HepG2 (cell line): ENCODE data around the gene SCARF1. TPM values are rescaled to one million over a fixed set of nuclear protein-coding genes. Genes with fewer than 3 reads are reported as not detected.

Experiments
- ARID4A ChIP-seq: sonication (generic); formaldehyde crosslinking; IDR thresholded peaks from 2 replicates; pipeline ENCODE4 v1.5.0; 2020; ENCODE audit warnings: mild to moderate bottlenecking, missing genetic modification reagents, borderline replicate concordance
- ETS1 ChIP-seq: sonication (generic); formaldehyde crosslinking; IDR thresholded peaks from 2 replicates; pipeline ENCODE4 v1.4.0; 2020; ENCODE audit warnings: missing genetic modification reagents
- FOXA3 ChIP-seq: IDR thresholded peaks from 2 replicates; pipeline ENCODE4 v1.6.1; 2016; ENCODE audit warnings: missing genetic modification reagents, missing compliant biosample characterization
- MED13 ChIP-seq: sonication (generic); formaldehyde crosslinking; IDR thresholded peaks from 2 replicates; pipeline ENCODE4 v1.5.0; 2020; ENCODE audit warnings: missing genetic modification reagents
- NCOA5 ChIP-seq: sonication (generic); formaldehyde crosslinking; IDR thresholded peaks from 2 replicates; pipeline ENCODE4 v1.4.0; 2020; ENCODE audit warnings: missing genetic modification reagents
- NRL ChIP-seq: sonication (generic); formaldehyde crosslinking; IDR thresholded peaks from 2 replicates; pipeline ENCODE4 v1.5.0; 2020; ENCODE audit warnings: missing genetic modification reagents, mild to moderate bottlenecking, moderate library complexity, borderline replicate concordance
- PBX3 ChIP-seq: sonication (generic); formaldehyde crosslinking; IDR thresholded peaks from 2 replicates; pipeline ENCODE4 v1.8.1; 2023; ENCODE audit warnings: missing genetic modification reagents, inconsistent platforms, borderline replicate concordance
- SNAPC2 ChIP-seq: sonication (generic); formaldehyde crosslinking; IDR thresholded peaks from 2 replicates; pipeline ENCODE4 v1.8.1; 2022; ENCODE audit warnings: mild to moderate bottlenecking, missing genetic modification reagents
- THAP9 ChIP-seq: sonication (generic); formaldehyde crosslinking; IDR thresholded peaks from 2 replicates; pipeline ENCODE4; 2020; ENCODE audit warnings: missing genetic modification reagents, mild to moderate bottlenecking, borderline replicate concordance
- U2AF2 ChIP-seq: fragments of 200-400 bp; formaldehyde crosslinking; IDR thresholded peaks from 2 replicates; pipeline ENCODE4 v1.6.1; 2017; ENCODE audit warnings: low read depth, mild to moderate bottlenecking, low read length
- ZBTB38 ChIP-seq: sonication (generic); formaldehyde crosslinking; IDR thresholded peaks from 2 replicates; pipeline ENCODE4 v1.5.1; 2020; ENCODE audit warnings: mild to moderate bottlenecking, missing genetic modification reagents
- ZNF260 ChIP-seq: sonication (generic); formaldehyde crosslinking; IDR thresholded peaks from 2 replicates; pipeline ENCODE4 v1.4.0; 2020; ENCODE audit warnings: missing genetic modification reagents, low read depth, mild to moderate bottlenecking, borderline replicate concordance
- ZNF33B ChIP-seq: sonication (generic); formaldehyde crosslinking; IDR thresholded peaks from 2 replicates; pipeline ENCODE4 v1.5.1; 2020; ENCODE audit warnings: mild to moderate bottlenecking, missing genetic modification reagents
- ZNF574 ChIP-seq: sonication (generic); formaldehyde crosslinking; IDR thresholded peaks from 2 replicates; pipeline ENCODE4 v1.4.0; 2020; ENCODE audit warnings: missing genetic modification reagents
- ZNF83 ChIP-seq: sonication (generic); formaldehyde crosslinking; IDR thresholded peaks from 2 replicates; pipeline ENCODE4 v1.4.0; 2020; ENCODE audit warnings: missing genetic modification reagents, mild to moderate bottlenecking, borderline replicate concordance
- ZSCAN29 ChIP-seq: sonication (generic); formaldehyde crosslinking; conservative IDR thresholded peaks from 2 replicates; pipeline ENCODE4 v1.4.0; 2020; ENCODE audit warnings: mild to moderate bottlenecking, missing genetic modification reagents
- polyA plus RNA-seq, 8 experiments: library from polyadenylated mRNA; depleted of rRNA in 3 of 8; stranded (reverse) in 7 of 8; unstranded in 1 of 8; fragments of >200 nt; fragmentation: Illumina TruSeq in 4 of 8; extraction: Trizol in 4 of 8; gene quantifications; 2 replicates each; pipeline versions ENCODE4 v1.2.1 to v1.2.3, GENCODE V29; 2011 to 2016; ENCODE audit warnings: low read depth in 4 of 8, missing spikeins in 1 of 8, mixed read lengths in 1 of 8; ENCODE audit not compliant: insufficient read depth in 1 of 8
- total RNA-seq, 5 experiments: library from RNA; depleted of rRNA; stranded (reverse); fragments of >200 nt; fragmentation: Illumina TruSeq; extraction: Trizol; gene quantifications; 2 replicates each; pipeline ENCODE4 v1.2.3, GENCODE V29; 2016; ENCODE audit warnings: low read depth in 1 of 5

SCARF1 gene
- total and polyA plus RNA-seq, 2 of the 13 experiments (the other 11 are each of a cell fraction or from before 2014, with no cell fraction given), result 0.24 to 0.71 TPM

- TF ChIP-seq ZNF574 (no peak), ZSCAN29 (CRISPR knock-in tag) (no peak), ETS1 (CRISPR knock-in tag) (no peak), ZNF83 (no peak), FOXA3 (CRISPR knock-in tag) (peak; percentile 68), ARID4A (CRISPR knock-in tag) (peak; percentile 70; the same call in 1 of the 2 replicates), PBX3 (CRISPR knock-in tag) (no peak), NRL (CRISPR knock-in tag) (peak; percentile 43; the same call in 1 of the 2 replicates), MED13 (no peak), THAP9 (CRISPR knock-in tag) (no peak; the same call in 1 of the 2 replicates), ZNF260 (CRISPR knock-in tag) (no peak), SNAPC2 (CRISPR knock-in tag) (no peak), ZBTB38 (CRISPR knock-in tag) (no peak), U2AF2 (no peak), ZNF33B (CRISPR knock-in tag) (no peak), NCOA5 (CRISPR knock-in tag) (no peak)
Measured at GRCh38 chr17:1590029-1590746, 55.3 kb downstream of the SCARF1 start (continued).
